ENCODE measurements around the gene ADGRL1.
A peak's percentile ranks its signal among the peaks of the same experiment; 100 is the strongest.
"Not testable (repeated sequence)": the region's sequence is repeated elsewhere in the genome, so short reads cannot be mapped to it uniquely, and the experiment has no call there.

The ADGRL1 gene

GRCh38 chr19:14205452-14206287, at the start of gene ADGRL1:
ADGRL1 (minus strand) TSS chr19:14206169; CDS start chr19:14183602, 22,567 bp downstream.
- DNase-seq (ENCODE audit: low read depth) = not testable (repeated sequence)

GRCh38 chr19:14255316-14255715, 49.3 kb upstream of the ADGRL1 start:
- not testable (repeated sequence) for DNase-seq (ENCODE audit: low read depth)

- not testable (repeated sequence) for DNase-seq (ENCODE audit: low read depth)
These were observed 48.0 kb upstream of the ADGRL1 start for GRCh38 chr19:14253822-14254599.

GRCh38 chr19:14252136-14252535, 46.2 kb upstream of the ADGRL1 start:
- DNase-seq (ENCODE audit: low read depth) = not testable (repeated sequence)

GRCh38 chr19:14250870-14251269, 44.9 kb upstream of the ADGRL1 start:
- no peak for DNase-seq (ENCODE audit: low read depth)

GRCh38 chr19:14250315-14250714, 44.3 kb upstream of the ADGRL1 start:
- not testable (repeated sequence) for DNase-seq (ENCODE audit: low read depth)

GRCh38 chr19:14249891-14250290, 43.9 kb upstream of the ADGRL1 start:
- DNase-seq (ENCODE audit: low read depth) = not testable (repeated sequence)

- DNase-seq (ENCODE audit: low read depth) = peak; percentile 13
These were observed 43.2 kb upstream of the ADGRL1 start for GRCh38 chr19:14249012-14249754.

- peak; percentile 23 for DNase-seq (ENCODE audit: low read depth)
These were observed 42.6 kb upstream of the ADGRL1 start for GRCh38 chr19:14248578-14249011.

GRCh38 chr19:14247548-14248471, 41.8 kb upstream of the ADGRL1 start:
- DNase-seq (ENCODE audit: low read depth) = not testable (repeated sequence)

GRCh38 chr19:14247205-14247547, 41.2 kb upstream of the ADGRL1 start:
- not testable (repeated sequence) for DNase-seq (ENCODE audit: low read depth)

- not testable (repeated sequence) for DNase-seq (ENCODE audit: low read depth)
These were observed 38.4 kb upstream of the ADGRL1 start for GRCh38 chr19:14244393-14244792.

GRCh38 chr19:14243718-14244117, 37.7 kb upstream of the ADGRL1 start:
- DNase-seq (ENCODE audit: low read depth) = not testable (repeated sequence)

- no peak for DNase-seq (ENCODE audit: low read depth)
These were observed 31.3 kb upstream of the ADGRL1 start for GRCh38 chr19:14237014-14237941.

- DNase-seq (ENCODE audit: low read depth) = not testable (repeated sequence)
These were observed 27.0 kb upstream of the ADGRL1 start for GRCh38 chr19:14232945-14233344.

GRCh38 chr19:14228446-14229071, 22.6 kb upstream of the ADGRL1 start:
- not testable (repeated sequence) for DNase-seq (ENCODE audit: low read depth)

- DNase-seq (ENCODE audit: low read depth) = not testable (repeated sequence)
These were observed 20.5 kb upstream of the ADGRL1 start for GRCh38 chr19:14226498-14226897.

- no peak for DNase-seq (ENCODE audit: low read depth)
These were observed 16.9 kb upstream of the ADGRL1 start for GRCh38 chr19:14222886-14223285.

GRCh38 chr19:14221345-14221744, 15.4 kb upstream of the ADGRL1 start:
- peak; percentile 65 for DNase-seq (ENCODE audit: low read depth)

Measured in activated T-cell treated with anti-CD3 and anti-CD28 coated beads for 24 hours (primary cell).